ENCODE results near the gene ST3GAL2. TPM values are rescaled to one million over a fixed set of nuclear protein-coding genes. Genes with fewer than 3 reads are reported as not detected.
"Not testable (repeated sequence)": the region's sequence is repeated elsewhere in the genome, so short reads cannot be mapped to it uniquely, and the experiment has no call there.

The ST3GAL2 gene
- polyA plus RNA-seq, 1 donor, result 24.1 TPM

GRCh38 chr16:70337814-70338213, 101.1 kb downstream of the ST3GAL2 start:
- no peak for DNase-seq (ENCODE audit: low read depth)

GRCh38 chr16:70332728-70333127, 106.2 kb downstream of the ST3GAL2 start:
- not testable (repeated sequence) for DNase-seq (ENCODE audit: low read depth)

- DNase-seq (ENCODE audit: low read depth), result no peak
Measured at GRCh38 chr16:70331588-70332358, 107.1 kb downstream of the ST3GAL2 start.

GRCh38 chr16:70331091-70331490, 107.8 kb downstream of the ST3GAL2 start:
- DNase-seq (ENCODE audit: low read depth), result no peak

Other genes with a start within 250 kb of the ST3GAL2 start
- 14.2 TPM for gene EXOSC6, start 187.2 kb downstream of the ST3GAL2 start, polyA plus RNA-seq (ENCODE audit: insufficient read length)
- 60.2 TPM for gene AARS1, start 149.6 kb downstream of the ST3GAL2 start, polyA plus RNA-seq (ENCODE audit: insufficient read length)
- 19.9 TPM for gene DDX19B, start 139.9 kb downstream of the ST3GAL2 start, polyA plus RNA-seq (ENCODE audit: insufficient read length)
- gene DDX19A, start 92.2 kb downstream of the ST3GAL2 start, polyA plus RNA-seq (ENCODE audit: insufficient read length), result 33.9 TPM
- gene FCSK, start 15.5 kb upstream of the ST3GAL2 start, polyA plus RNA-seq (ENCODE audit: insufficient read length), result 8.4 TPM
- gene COG4, start 84.5 kb upstream of the ST3GAL2 start, polyA plus RNA-seq (ENCODE audit: insufficient read length), result 41.5 TPM
- gene SF3B3, start 84.7 kb upstream of the ST3GAL2 start, polyA plus RNA-seq (ENCODE audit: insufficient read length), result 202 TPM
- 5.0 TPM for gene IL34, start 207.5 kb upstream of the ST3GAL2 start, polyA plus RNA-seq (ENCODE audit: insufficient read length)
- 126 TPM for gene MTSS2, start 247.0 kb upstream of the ST3GAL2 start, polyA plus RNA-seq (ENCODE audit: insufficient read length)

Data from forelimb muscle (tissue), 1 donor.